ENCODE measurements around the gene EPHA6.

GRCh38 chr3:96977671-96978070 lies 163.3 kb downstream of the EPHA6 start:
- TF ChIP-seq CTCF (IDR thresholded peaks at IDR 0.05) (no peak), EZH2 (IDR thresholded peaks at IDR 0.05) (no peak)

All from neural progenitor cell (in vitro differentiated cells).